Mesendoderm (in vitro differentiated cells): ENCODE results near the gene SLC22A8.

ENCODE experiments used
- DNase-seq: peaks from one replicate; pipeline ENCODE4 v3.0.0; 2013
- H2AK5ac ChIP-seq: 2 replicates; pipeline ENCODE4 v1.6.1; 2013; ENCODE audit warnings: low read length, inconsistent platforms
- H2BK120ac ChIP-seq: 2 replicates; pipeline ENCODE4 v1.6.1; 2013; ENCODE audit warnings: low read depth, mild to moderate bottlenecking, low read length, moderate library complexity, mixed read lengths
- H2BK15ac ChIP-seq: replicated peaks from 2 replicates; pipeline ENCODE4 v1.6.1; 2013; ENCODE audit warnings: low read depth, mild to moderate bottlenecking, moderate library complexity
- H2BK5ac ChIP-seq: 2 replicates; pipeline ENCODE4 v1.6.1; 2013; ENCODE audit warnings: low read length, inconsistent platforms
- H3K18ac ChIP-seq: 2 replicates; pipeline ENCODE4 v1.6.1; 2013; ENCODE audit warnings: mild to moderate bottlenecking, low read length, mixed read lengths
- H3K23ac ChIP-seq: one replicate; pipeline ENCODE4 v1.6.1; 2013; ENCODE audit warnings: low read length
- H3K27ac ChIP-seq: 2 replicates; pipeline ENCODE4 v1.5.1; 2013; ENCODE audit warnings: low read depth, mild to moderate bottlenecking, inconsistent platforms, low read length, moderate library complexity
- H3K27me3 ChIP-seq: 2 replicates; pipeline ENCODE4 v1.6.1; 2013; ENCODE audit warnings: low read length, control low read depth, mild to moderate bottlenecking, inconsistent platforms; ENCODE audit not compliant: insufficient read depth, poor library complexity
- H3K36me3 ChIP-seq: 2 replicates; pipeline ENCODE4 v1.6.1; 2013; ENCODE audit warnings: low read length, inconsistent platforms; ENCODE audit not compliant: control insufficient read depth, insufficient read depth
- H3K4ac ChIP-seq: one replicate; pipeline ENCODE4 v1.6.1; 2013; ENCODE audit warnings: low read depth, mild to moderate bottlenecking, low read length, moderate library complexity
- H3K4me1 ChIP-seq: 2 replicates; pipeline ENCODE4 v1.6.1; 2013; ENCODE audit warnings: low read depth, low read length, inconsistent platforms; ENCODE audit not compliant: control insufficient read depth
- H3K4me2 ChIP-seq: 2 replicates; pipeline ENCODE4 v1.6.1; 2013; ENCODE audit warnings: low read length
- H3K4me3 ChIP-seq: 2 replicates; pipeline ENCODE4 v1.5.1; 2013; ENCODE audit warnings: mild to moderate bottlenecking, low read length
- H3K56ac ChIP-seq: one replicate; pipeline ENCODE4 v1.6.1; 2013; ENCODE audit warnings: low read length
- H3K79me1 ChIP-seq: 2 replicates; pipeline ENCODE4 v1.6.1; 2013; ENCODE audit warnings: low read length, inconsistent platforms
- H3K79me2 ChIP-seq: 2 replicates; pipeline ENCODE4 v1.6.1; 2013; ENCODE audit warnings: mild to moderate bottlenecking, low read length; ENCODE audit not compliant: control insufficient read depth, insufficient read depth
- H3K9ac ChIP-seq: 2 replicates; pipeline ENCODE4 v1.6.1; 2013; ENCODE audit warnings: low read length, inconsistent platforms
- H4K5ac ChIP-seq: one replicate; pipeline ENCODE4 v1.6.1; 2013; ENCODE audit warnings: low read length
- H4K8ac ChIP-seq: one replicate; pipeline ENCODE4 v1.6.1; 2013; ENCODE audit warnings: low read depth, mild to moderate bottlenecking, control low read depth, low read length, moderate library complexity
- WGBS: extraction: QIAGEN DNeasy Blood & Tissue Kit; methylation state at CpG from one replicate; pipeline ENCODE4 v1.1.7; 2013; ENCODE audit warnings: low lambda C conversion rate, missing lambda C conversion rate; ENCODE audit not compliant: insufficient coverage; ENCODE audit errors: extremely low coverage; 5-methylcytosine and 5-hydroxymethylcytosine counted together

SLC22A8 gene

GRCh38 chr11:62974848-62975522, 40.7 kb downstream of the SLC22A8 start:
- Histone ChIP-seq H3K27ac (no peak overlapping the region), H3K4me2 (no peak overlapping the region), H3K4ac (no peak overlapping the region), H2BK5ac (no peak overlapping the region), H3K18ac (no peak overlapping the region), H2BK15ac (no peak overlapping the region), H3K4me3 (no peak overlapping the region), H3K56ac (no peak overlapping the region), H4K8ac (no peak overlapping the region), H2AK5ac (no peak overlapping the region), H3K23ac (no peak overlapping the region), H3K4me1 (no peaks in the 10 kb centered on the region), H4K5ac (no peak overlapping the region), H3K79me2 (no peaks in the 10 kb centered on the region), H3K79me1 (no peaks in the 10 kb centered on the region), H3K9ac (no peak overlapping the region), H3K27me3 (no peaks in the 10 kb centered on the region), H2BK120ac (no peak overlapping the region), H3K36me3 (no peaks in the 10 kb centered on the region)
- WGBS = no CpG with 5 or more reads among the region's 9 CpGs
- DNase-seq = peak; percentile 59

- H4K8ac ChIP-seq = no peak overlapping the region
- H3K9ac ChIP-seq = no peak overlapping the region
- H2BK15ac ChIP-seq = no peak overlapping the region
- H3K27ac ChIP-seq = no peak overlapping the region
- H3K18ac ChIP-seq = no peak overlapping the region
- H3K4me3 ChIP-seq = no peak overlapping the region
- H3K36me3 ChIP-seq = no peaks in the 10 kb centered on the region
- no peak for DNase-seq
- no peak overlapping the region for H2AK5ac ChIP-seq
- no peaks in the 10 kb centered on the region for H3K79me1 ChIP-seq
- no peaks in the 10 kb centered on the region for H3K4me1 ChIP-seq
- no peak overlapping the region for H3K4ac ChIP-seq
- H3K79me2 ChIP-seq = no peaks in the 10 kb centered on the region
- no peak overlapping the region for H3K23ac ChIP-seq
- no peak overlapping the region for H2BK5ac ChIP-seq
- H3K4me2 ChIP-seq = no peak overlapping the region
- no peak overlapping the region for H3K56ac ChIP-seq
- no CpG with 5 or more reads among the region's 2 CpGs for WGBS
- H4K5ac ChIP-seq = no peak overlapping the region
- no peaks in the 10 kb centered on the region for H3K27me3 ChIP-seq
- no peak overlapping the region for H2BK120ac ChIP-seq
Observed at GRCh38 chr11:62965574-62965973, 50.1 kb downstream of the SLC22A8 start.

- WGBS = no CpG with 5 or more reads among the region's 3 CpGs
Observed at GRCh38 chr11:62962391-62962790, 53.2 kb downstream of the SLC22A8 start.

GRCh38 chr11:62961017-62961570, 54.5 kb downstream of the SLC22A8 start:
- WGBS = no CpG with 5 or more reads among the region's 4 CpGs
- Histone ChIP-seq H2BK120ac (no peak overlapping the region), H3K4me2 (no peak overlapping the region), H3K4me3 (no peak overlapping the region), H3K4me1 (no peaks in the 10 kb centered on the region), H3K18ac (no peak overlapping the region), H4K8ac (no peak overlapping the region), H2BK15ac (no peak overlapping the region), H3K56ac (no peak overlapping the region), H3K36me3 (no peaks in the 10 kb centered on the region), H3K9ac (no peak overlapping the region), H3K23ac (no peak overlapping the region), H3K27me3 (no peaks in the 10 kb centered on the region), H2BK5ac (no peak overlapping the region), H3K79me2 (no peaks in the 10 kb centered on the region), H3K4ac (no peak overlapping the region), H3K27ac (no peak overlapping the region), H4K5ac (no peak overlapping the region), H3K79me1 (no peaks in the 10 kb centered on the region), H2AK5ac (no peak overlapping the region)
- no peak for DNase-seq

More at GRCh38 chr11:62962391-62962790, 53.2 kb downstream of the SLC22A8 start:
- no peak overlapping the region for H3K9ac ChIP-seq
- H3K18ac ChIP-seq = no peak overlapping the region
- H2AK5ac ChIP-seq = no peak overlapping the region
- H3K27ac ChIP-seq = no peak overlapping the region
- no peaks in the 10 kb centered on the region for H3K27me3 ChIP-seq
- H4K5ac ChIP-seq = no peak overlapping the region
- H3K56ac ChIP-seq = no peak overlapping the region
- H3K36me3 ChIP-seq = no peaks in the 10 kb centered on the region
- no peaks in the 10 kb centered on the region for H3K79me1 ChIP-seq
- no peaks in the 10 kb centered on the region for H3K4me1 ChIP-seq
- H2BK5ac ChIP-seq = no peak overlapping the region
- H3K4me2 ChIP-seq = no peak overlapping the region
- H4K8ac ChIP-seq = no peak overlapping the region
- no peaks in the 10 kb centered on the region for H3K79me2 ChIP-seq
- H3K4ac ChIP-seq = no peak overlapping the region
- no peak overlapping the region for H2BK120ac ChIP-seq
- H3K4me3 ChIP-seq = no peak overlapping the region
- no peak for DNase-seq
- no peak overlapping the region for H3K23ac ChIP-seq
- H2BK15ac ChIP-seq = no peak overlapping the region

- no CpG with 5 or more reads among the region's 1 CpG for WGBS
- Histone ChIP-seq H3K4me3 (no peak overlapping the region), H2BK15ac (no peak overlapping the region), H3K79me2 (no peaks in the 10 kb centered on the region), H4K8ac (no peak overlapping the region), H2AK5ac (no peak overlapping the region), H3K18ac (no peak overlapping the region), H3K9ac (no peak overlapping the region), H4K5ac (no peak overlapping the region), H3K27me3 (no peaks in the 10 kb centered on the region), H3K23ac (no peak overlapping the region), H3K56ac (no peak overlapping the region), H3K36me3 (no peaks in the 10 kb centered on the region), H3K27ac (no peak overlapping the region), H3K4ac (no peak overlapping the region), H2BK5ac (no peak overlapping the region), H3K79me1 (no peaks in the 10 kb centered on the region), H2BK120ac (no peak overlapping the region), H3K4me2 (no peak overlapping the region), H3K4me1 (no peaks in the 10 kb centered on the region)
- no peak for DNase-seq
Observed at GRCh38 chr11:62959422-62959980, 56.1 kb downstream of the SLC22A8 start.
